Subcutaneous adipose tissue (tissue), 4 donors: ENCODE data around the gene RTN4. TPM values are rescaled to one million over a fixed set of nuclear protein-coding genes. Genes with fewer than 3 reads are reported as not detected.

Source experiments
- total RNA-seq, 4 donors: library from RNA; depleted of rRNA; stranded (reverse); fragments of >200 nt; gene quantifications; one replicate each; pipeline ENCODE4 v1.1.0, GENCODE V29; 2016
- TF ChIP-seq, protein P1 (sequence below): fragments of 450-650 bp; IDR thresholded peaks from one replicate; pipeline ENCODE4 v1.5.1; 2016; ENCODE audit warnings: low read depth, mild to moderate bottlenecking, control low read depth, antibody characterized with exemption, moderate library complexity

Gene RTN4
- total RNA-seq, 4 donors from 2014 or later: 347 to 464 (median 405) TPM

DNA sequence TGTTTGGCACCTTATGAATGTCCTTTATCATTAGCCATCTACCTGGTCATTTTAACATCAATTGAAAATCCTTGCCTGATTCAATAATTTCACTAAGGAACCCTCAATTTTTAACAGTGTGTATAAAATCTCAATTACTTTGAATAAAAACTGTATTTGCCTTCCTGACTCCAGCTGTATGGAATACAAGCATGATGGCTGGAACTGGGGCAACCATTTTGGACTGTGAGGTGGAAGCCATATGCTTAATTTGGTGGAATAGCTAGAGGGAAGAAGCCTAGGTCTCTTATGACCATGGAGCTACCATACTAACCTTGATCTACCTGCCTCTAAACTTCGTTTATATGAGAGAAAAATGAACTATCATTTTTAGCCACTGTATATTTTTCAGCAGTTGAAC is 12.5 kb upstream of the RTN4 start:
- TF ChIP-seq, protein P1, sequence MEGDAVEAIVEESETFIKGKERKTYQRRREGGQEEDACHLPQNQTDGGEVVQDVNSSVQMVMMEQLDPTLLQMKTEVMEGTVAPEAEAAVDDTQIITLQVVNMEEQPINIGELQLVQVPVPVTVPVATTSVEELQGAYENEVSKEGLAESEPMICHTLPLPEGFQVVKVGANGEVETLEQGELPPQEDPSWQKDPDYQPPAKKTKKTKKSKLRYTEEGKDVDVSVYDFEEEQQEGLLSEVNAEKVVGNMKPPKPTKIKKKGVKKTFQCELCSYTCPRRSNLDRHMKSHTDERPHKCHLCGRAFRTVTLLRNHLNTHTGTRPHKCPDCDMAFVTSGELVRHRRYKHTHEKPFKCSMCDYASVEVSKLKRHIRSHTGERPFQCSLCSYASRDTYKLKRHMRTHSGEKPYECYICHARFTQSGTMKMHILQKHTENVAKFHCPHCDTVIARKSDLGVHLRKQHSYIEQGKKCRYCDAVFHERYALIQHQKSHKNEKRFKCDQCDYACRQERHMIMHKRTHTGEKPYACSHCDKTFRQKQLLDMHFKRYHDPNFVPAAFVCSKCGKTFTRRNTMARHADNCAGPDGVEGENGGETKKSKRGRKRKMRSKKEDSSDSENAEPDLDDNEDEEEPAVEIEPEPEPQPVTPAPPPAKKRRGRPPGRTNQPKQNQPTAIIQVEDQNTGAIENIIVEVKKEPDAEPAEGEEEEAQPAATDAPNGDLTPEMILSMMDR: no peak

DNA sequence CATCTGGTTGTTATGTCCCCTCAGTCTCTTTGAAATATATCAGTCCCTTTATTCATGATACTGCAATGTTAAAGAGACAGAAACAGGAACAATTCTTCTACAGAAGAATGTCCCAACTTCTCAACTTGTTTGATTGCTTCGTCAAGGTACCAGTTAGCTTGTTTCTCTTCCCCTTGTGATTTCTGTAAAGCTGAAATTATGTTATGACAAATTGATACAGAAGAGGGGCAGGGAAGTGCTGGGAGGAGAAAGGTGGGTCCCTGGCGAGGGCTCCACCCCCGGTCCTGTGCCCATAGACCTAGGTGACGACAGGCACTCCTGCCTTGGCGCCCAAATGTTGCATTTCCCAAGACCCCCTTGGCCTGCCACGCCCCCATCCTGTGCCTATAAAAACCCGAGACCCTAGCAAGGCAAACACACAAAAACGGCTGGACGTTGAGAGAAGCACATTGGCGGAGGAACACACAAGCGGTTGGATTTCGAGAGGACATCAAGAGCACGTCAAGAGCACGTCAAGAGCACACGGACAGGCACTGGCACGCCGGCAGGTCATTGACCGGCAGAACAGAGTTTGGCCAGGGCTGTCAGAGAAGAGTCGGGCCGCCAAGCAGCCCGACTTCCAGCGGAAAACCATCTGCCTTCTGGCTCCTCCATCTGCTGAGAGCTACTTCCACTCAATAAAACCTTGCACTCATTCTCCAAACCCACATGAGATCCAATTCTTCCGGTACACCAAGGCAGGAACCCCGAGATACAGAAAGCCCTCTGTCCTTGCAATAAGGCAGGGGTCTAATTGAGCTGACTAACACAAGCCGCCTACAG is 11.5 kb upstream of the RTN4 start:
- TF ChIP-seq, protein P1: no peak

- TF ChIP-seq, protein P1: no peak
Measured at GRCh38 chr2:55059793-55060192, 9.5 kb upstream of the RTN4 start.

GRCh38 chr2:55057474-55057873 is 7.2 kb upstream of the RTN4 start:
- TF ChIP-seq, protein P1: no peak

GRCh38 chr2:55056024-55056521 is 5.8 kb upstream of the RTN4 start:
- TF ChIP-seq, protein P1: no peak

- TF ChIP-seq, protein P1: no peak
Measured at GRCh38 chr2:55054106-55054875, 4.0 kb upstream of the RTN4 start.
